Urothelium cell line (cell line): Measurements from ENCODE around the gene PKDREJ.

Source experiments
- DNase-seq: peaks from one replicate; pipeline ENCODE4 v3.0.0; 2011; ENCODE audit warnings: low spot score, mixed read lengths
- FAIRE-seq: peaks from 2 replicates; lab custom pipeline; 2011; peaks lifted over from hg19 to GRCh38; lab: Jason Lieb, UNC

PKDREJ gene

GRCh38 chr22:46239261-46240048 is 23.7 kb downstream of the PKDREJ start:
- no peak for FAIRE-seq
- DNase-seq = no peak

GRCh38 chr22:46238541-46238940 is 24.6 kb downstream of the PKDREJ start:
- no peak for DNase-seq
- no peak for FAIRE-seq

- FAIRE-seq (no peak), DNase-seq (no peak)
These were observed 25.6 kb downstream of the PKDREJ start for GRCh38 chr22:46237453-46238124.

GRCh38 chr22:46234969-46235368 is 28.2 kb downstream of the PKDREJ start:
- FAIRE-seq (no peak), DNase-seq (no peak)

- DNase-seq = no peak
- no peak for FAIRE-seq
These were observed 29.9 kb downstream of the PKDREJ start for GRCh38 chr22:46233231-46233630.

GRCh38 chr22:46230262-46230901 is 32.8 kb downstream of the PKDREJ start:
- DNase-seq (no peak), FAIRE-seq (no peak)

- DNase-seq (no peak), FAIRE-seq (no peak)
These were observed 33.4 kb downstream of the PKDREJ start for GRCh38 chr22:46229701-46230100.

- DNase-seq = no peak
These were observed 36.6 kb downstream of the PKDREJ start for GRCh38 chr22:46226577-46226976.

GRCh38 chr22:46225631-46226030 is 37.5 kb downstream of the PKDREJ start:
- DNase-seq (no peak), FAIRE-seq (peak; percentile 98)

More at GRCh38 chr22:46226577-46226976, 36.6 kb downstream of the PKDREJ start:
- no peak for FAIRE-seq

GRCh38 chr22:46224898-46225290 is 38.2 kb downstream of the PKDREJ start:
- DNase-seq = no peak
- no peak for FAIRE-seq

GRCh38 chr22:46224044-46224897 is 38.9 kb downstream of the PKDREJ start:
- FAIRE-seq (no peak), DNase-seq (no peak)

GRCh38 chr22:46220921-46221320 is 42.2 kb downstream of the PKDREJ start:
- no peak for FAIRE-seq
- DNase-seq = no peak

GRCh38 chr22:46219636-46220035 is 43.5 kb downstream of the PKDREJ start:
- DNase-seq = no peak
- no peak for FAIRE-seq

- DNase-seq (no peak), FAIRE-seq (no peak)
These were observed 48.5 kb downstream of the PKDREJ start for GRCh38 chr22:46214616-46215015.

GRCh38 chr22:46214149-46214548 is 49.0 kb downstream of the PKDREJ start:
- no peak for DNase-seq
- no peak for FAIRE-seq

- DNase-seq = no peak
- no peak for FAIRE-seq
These were observed 50.1 kb downstream of the PKDREJ start for GRCh38 chr22:46213052-46213451.

- no peak for FAIRE-seq
- DNase-seq = no peak
These were observed 50.9 kb downstream of the PKDREJ start for GRCh38 chr22:46212195-46212594.

- DNase-seq = no peak
- no peak for FAIRE-seq
These were observed 53.9 kb downstream of the PKDREJ start for GRCh38 chr22:46209262-46209661.
